HepG2 (cell line): ENCODE results near the gene GFY. TPM values are rescaled to one million over a fixed set of nuclear protein-coding genes. Genes with fewer than 3 reads are reported as not detected.

ENCODE experiments used
- ATAC-seq: fragments of 200-7000 bp; cut with Tn5 transposase; 3 replicates; pipeline ENCODE4 v1.9.1; 2020; ENCODE audit warnings: mild to moderate bottlenecking, moderate library complexity
- BruUV-seq: library from RNA; stranded (reverse); fragments of 400-500 nt; replicated peaks from 2 replicates; lab custom pipeline; 2021; lab: Mats Ljungman, UMichigan
- CTCF ChIA-PET: fragments of 300-600 bp; formaldehyde crosslinking; extraction: SDS; loops from one replicate; lab custom pipeline; 2021; ENCODE audit warnings: low total read pairs, inconsistent platforms, low intra/inter-chr PET ratio; lab: Yijun Ruan, JAX
- POLR2A ChIA-PET: fragments of 350-600 bp; sonication (Branson Sonifier 250); formaldehyde crosslinking; loops from one replicate; lab custom pipeline; 2020; ENCODE audit warnings: antibody characterized with exemption, inconsistent platforms; lab: Yijun Ruan, JAX
- DNase-seq: peaks from one replicate; pipeline ENCODE4 v3.0.0-alpha.2; 2015; ENCODE audit warnings: low spot score
- FAIRE-seq: peaks from 3 replicates; lab custom pipeline; 2011; peaks lifted over from hg19 to GRCh38; lab: Jason Lieb, UNC
- H2AFZ ChIP-seq: one replicate; pipeline ENCODE4 v1.6.1; 2011; ENCODE audit warnings: low read length, inconsistent platforms
- H3K27ac ChIP-seq: fragments of 300-600 bp; 3 replicates; pipeline ENCODE4 v1.8.0; 2011; ENCODE audit warnings: mixed run types, mild to moderate bottlenecking, mixed read lengths, low read length, inconsistent platforms; ENCODE audit not compliant: insufficient read depth; ENCODE audit errors: extremely low read length
- H3K27me3 ChIP-seq, 2 experiments: fragments of 200-600 bp in 1 of 2; 2 replicates in 1 of 2; 3 replicates in 1 of 2; pipeline versions ENCODE4 v1.6.0 to v1.8.0; 2011; ENCODE audit warnings: low read length in 2 of 2, mild to moderate bottlenecking in 2 of 2, moderate library complexity in 2 of 2, inconsistent platforms in 1 of 2; ENCODE audit not compliant: insufficient read depth in 2 of 2, control insufficient read depth in 1 of 2
- H3K36me3 ChIP-seq, 2 experiments: fragments of 200-600 bp in 1 of 2; replicated peaks in 1 of 2; 2 replicates in 1 of 2; 3 replicates in 1 of 2; pipeline versions ENCODE4 v1.5.1 to v1.8.0; 2011; ENCODE audit warnings: low read length in 2 of 2, inconsistent platforms in 1 of 2; ENCODE audit not compliant: insufficient read depth in 2 of 2, control insufficient read depth in 1 of 2
- H3K4me1 ChIP-seq: 2 replicates; pipeline ENCODE4 v1.5.1; 2012; ENCODE audit warnings: low read length, inconsistent platforms; ENCODE audit not compliant: insufficient read depth
- H3K4me2 ChIP-seq: 2 replicates; pipeline ENCODE4 v1.6.0; 2011; ENCODE audit warnings: low read depth, low read length, inconsistent platforms
- H3K4me3 ChIP-seq, 3 experiments: fragments of 200-600 bp in 1 of 3; sonication (generic), shearing (Covaris generic) in 1 of 3; replicated peaks in 1 of 3; 2 replicates each; pipeline ENCODE4 v1.5.1; 2011 to 2016; ENCODE audit warnings: low read length in 3 of 3, inconsistent platforms in 2 of 3, low read depth in 2 of 3, mild to moderate bottlenecking in 2 of 3, control low read depth in 1 of 3, mixed read lengths in 1 of 3; ENCODE audit not compliant: insufficient read depth in 1 of 3
- H3K79me2 ChIP-seq: one replicate; pipeline ENCODE4 v1.6.1; 2011; ENCODE audit warnings: low read length, inconsistent platforms; ENCODE audit not compliant: insufficient read depth
- H3K9ac ChIP-seq: 2 replicates; pipeline ENCODE4 v1.6.0; 2011; ENCODE audit warnings: mild to moderate bottlenecking, low read depth, low read length, inconsistent platforms; ENCODE audit not compliant: insufficient read depth
- H3K9me3 ChIP-seq: 2 replicates; pipeline ENCODE4 v1.5.1; 2012; ENCODE audit warnings: mild to moderate bottlenecking, low read length
- H4K20me1 ChIP-seq: 2 replicates; pipeline ENCODE4 v1.6.0; 2011; ENCODE audit warnings: inconsistent platforms, mild to moderate bottlenecking, low read length, moderate library complexity; ENCODE audit not compliant: insufficient read depth
- POLR2AphosphoS5 ChIP-seq: IDR thresholded peaks from 2 replicates; pipeline ENCODE4 v1.6.1; 2012; ENCODE audit warnings: low read depth, low read length
- ZBTB43 ChIP-seq: sonication (generic); formaldehyde crosslinking; conservative IDR thresholded peaks from 2 replicates; pipeline ENCODE4 v1.4.0; 2020; ENCODE audit warnings: missing genetic modification reagents
- ZNF383 ChIP-seq: sonication (generic); formaldehyde crosslinking; IDR thresholded peaks from 2 replicates; pipeline ENCODE4 v1.4.0; 2020; ENCODE audit warnings: missing genetic modification reagents, mild to moderate bottlenecking, borderline replicate concordance
- WGBS: methylation state at CpG from one replicate; pipeline ENCODE4 v1.1.6; 2017; ENCODE audit warnings: low lambda C conversion rate; 5-methylcytosine and 5-hydroxymethylcytosine counted together
- in situ Hi-C: cut with HindIII; loops from 2 replicates; pipeline ENCODE4 v1.10.0; 2017; ENCODE audit warnings: low pct_unique_long_range_greater_than_20kb; ENCODE audit not compliant: extremely low pct_ligation_motif_present
- intact Hi-C: fragments of 100-400 bp; cut with micrococcal nuclease; formaldehyde crosslinking; loops from one replicate; pipeline ENCODE4 v1.10.0; 2022; ENCODE audit not compliant: unreplicated experiment
- polyA plus RNA-seq, 8 experiments: library from polyadenylated mRNA; depleted of rRNA in 3 of 8; stranded (reverse) in 7 of 8; unstranded in 1 of 8; fragments of >200 nt; fragmentation: Illumina TruSeq in 4 of 8; extraction: Trizol in 4 of 8; gene quantifications; 2 replicates each; pipeline versions ENCODE4 v1.2.1 to v1.2.3, GENCODE V29; 2011 to 2016; ENCODE audit warnings: low read depth in 4 of 8, missing spikeins in 1 of 8, mixed read lengths in 1 of 8; ENCODE audit not compliant: insufficient read depth in 1 of 8
- total RNA-seq, 5 experiments: library from RNA; depleted of rRNA; stranded (reverse); fragments of >200 nt; fragmentation: Illumina TruSeq; extraction: Trizol; gene quantifications; 2 replicates each; pipeline ENCODE4 v1.2.3, GENCODE V29; 2016; ENCODE audit warnings: low read depth in 1 of 5

Gene GFY
- total and polyA plus RNA-seq, 2 of the 13 experiments (the other 11 are each of a cell fraction or from before 2014, with no cell fraction given), result not detected

DNA sequence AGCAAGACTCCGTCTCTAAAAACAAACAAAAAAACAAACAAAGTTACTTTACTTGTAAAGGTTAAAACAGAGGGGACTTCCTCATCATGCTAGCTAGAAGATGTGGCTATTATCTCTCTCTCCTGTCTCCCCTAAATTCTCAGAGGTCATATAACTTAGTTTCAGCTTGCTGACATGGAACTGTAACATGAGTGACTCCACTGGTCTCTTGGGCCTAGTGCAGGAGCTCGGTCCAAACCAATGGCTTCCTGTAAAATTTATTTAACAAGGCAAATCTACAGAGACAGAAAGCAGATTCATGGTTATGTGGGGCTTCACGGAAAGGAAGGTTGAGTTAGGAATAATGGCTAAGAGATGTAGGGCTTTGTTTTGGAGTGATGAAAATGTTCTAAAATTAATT, 46.7 kb upstream of the GFY start:
- no peaks in the 10 kb centered on the region for H3K36me3 ChIP-seq
- H4K20me1 ChIP-seq, result no peaks in the 10 kb centered on the region
- no peak overlapping the region for H3K27ac ChIP-seq
- in situ Hi-C loops, result no loop called here
- no peaks in the 10 kb centered on the region for H3K79me2 ChIP-seq
- BruUV-seq, result no TSS peak
- H3K4me1 ChIP-seq, result no peaks in the 10 kb centered on the region
- FAIRE-seq, result no peak
- 27% methylated on average over 3 of the region's 3 CpGs for WGBS
- CTCF ChIA-PET, result no interaction called here
- no peaks in the 10 kb centered on the region for H3K9me3 ChIP-seq
- no peak overlapping the region for H3K9ac ChIP-seq
- TF ChIP-seq POLR2AphosphoS5, result no peak
- TF ChIP-seq, all 625 proteins: peak for 0
- no peak overlapping the region for H3K4me3 ChIP-seq
- DNase-seq, result no peak
- no peak for ATAC-seq
- no peak overlapping the region for H3K4me2 ChIP-seq
- intact Hi-C loops, result no loop called here
- H3K27me3 ChIP-seq, result peaks cover 0 to 4% of the 10 kb centered on the region in 2 experiments; a peak in 3 of 5 replicates
- POLR2A ChIA-PET, result no interaction called here
- no peak overlapping the region for H2AFZ ChIP-seq

DNA sequence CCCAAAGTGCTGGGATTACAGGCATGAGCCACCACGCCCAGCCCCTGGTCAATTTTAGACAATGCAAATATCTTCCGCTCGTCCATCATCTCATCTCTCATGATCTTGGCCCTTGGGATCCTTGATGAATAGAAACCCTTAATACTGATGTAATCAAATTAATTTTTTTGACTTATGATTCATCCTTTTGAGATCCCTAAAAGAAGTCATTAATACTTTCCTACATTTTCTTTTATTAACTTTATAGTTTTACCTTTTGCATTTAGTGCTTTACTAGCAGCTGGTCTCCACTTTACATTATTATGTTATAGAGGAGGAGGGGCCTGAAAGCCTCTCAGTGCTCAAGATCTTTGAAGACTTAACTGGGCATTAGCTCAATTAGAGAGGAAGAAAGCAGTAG, 44.8 kb upstream of the GFY start:
- no peaks in the 10 kb centered on the region for H3K9me3 ChIP-seq
- no peak for TF ChIP-seq ZNF383
- TF ChIP-seq ZBTB43 (CRISPR knock-in tag), result no peak
- TF ChIP-seq, all 625 proteins: peak for 0
- Histone ChIP-seq H3K4me3 (no peak overlapping the region), H4K20me1 (no peaks in the 10 kb centered on the region), H2AFZ (no peak overlapping the region), H3K36me3 (no peaks in the 10 kb centered on the region), H3K9ac (no peak overlapping the region), H3K27me3 (peaks cover 0 to 4% of the 10 kb centered on the region in 2 experiments; a peak in 2 of 5 replicates), H3K4me1 (no peaks in the 10 kb centered on the region), H3K27ac (no peak overlapping the region), H3K4me2 (no peak overlapping the region), H3K79me2 (no peaks in the 10 kb centered on the region)
- in situ Hi-C loops, result no loop called here
- DNase-seq (no peak), ATAC-seq (no peak), FAIRE-seq (no peak)
- intact Hi-C loops, result no loop called here
- POLR2A ChIA-PET, result no interaction called here
- CTCF ChIA-PET, result no interaction called here
- WGBS, result 38% methylated on average over 3 of the region's 3 CpGs
- BruUV-seq, result no TSS peak
